DOHH2 (cell line): ENCODE measurements around the gene SEMA3A.

Experiments used
- CTCF ChIP-seq: fragments of 200-600 bp; sonication (generic); IDR thresholded peaks from one replicate; pipeline ENCODE4 v1.5.1; 2014; ENCODE audit warnings: antibody characterized with exemption, mild to moderate bottlenecking, low read depth, low read length; ENCODE audit not compliant: poor library complexity, severe bottlenecking
- EZH2phosphoT487 ChIP-seq: fragments of 200-600 bp; sonication (generic); IDR thresholded peaks from 2 replicates; pipeline ENCODE4 v1.6.1; 2017; ENCODE audit warnings: borderline replicate concordance, mild to moderate bottlenecking, antibody characterized with exemption, low read length, moderate library complexity, mixed read lengths

- TF ChIP-seq CTCF: no peak
- TF ChIP-seq EZH2phosphoT487: no peak
These were observed 33.9 kb upstream of the SEMA3A start for GRCh38 chr7:84228526-84228925.
